HCT116 (cell line): ENCODE data around the gene UGT1A6. TPM values are rescaled to one million over a fixed set of nuclear protein-coding genes. Genes with fewer than 3 reads are reported as not detected.

Source experiments
- ATAC-seq: fragments of 200-7000 bp; cut with Tn5 transposase; 2 replicates; pipeline ENCODE4 v1.9.1; 2020; ENCODE audit warnings: mild to moderate bottlenecking, moderate library complexity
- BruUV-seq: library from RNA; stranded (reverse); fragments of 400-500 nt; replicated peaks from 2 replicates; lab custom pipeline; 2021; lab: Mats Ljungman, UMichigan
- CTCF ChIA-PET: fragments of 300-600 bp; sonication (Branson Sonifier 250); formaldehyde crosslinking; loops from one replicate; lab custom pipeline; 2021; ENCODE audit warnings: antibody characterized with exemption; lab: Charles Lee
- POLR2A ChIA-PET: fragments of 300-600, 350-600 bp; sonication (Branson Sonifier 250); formaldehyde crosslinking; loops from one replicate; lab custom pipeline; 2021; ENCODE audit warnings: antibody characterized with exemption; lab: Charles Lee
- RAD21 ChIA-PET, 2 experiments: fragments of 300-600 bp; sonication (Branson Sonifier 250); formaldehyde crosslinking; loops; one replicate each; lab custom pipeline; 2023; ENCODE audit warnings: low total read pairs in 2 of 2; ENCODE audit not compliant: uncharacterized antibody in 2 of 2, unreplicated experiment in 2 of 2, low non-redundant PET in 1 of 2; lab: Charles Lee
- DNase-seq: peaks from one replicate; pipeline ENCODE4 v3.0.0-alpha.2; 2010; ENCODE audit warnings: low read depth, low spot score
- H2AFZ ChIP-seq: fragments of 200-600 bp; shearing (Covaris generic), sonication (generic); 2 replicates; pipeline ENCODE4 v1.6.1; 2017; ENCODE audit warnings: low read depth, mixed run types, mixed read lengths, antibody characterized with exemption, low read length; ENCODE audit not compliant: poor library complexity, severe bottlenecking
- H3K27ac ChIP-seq: 2 replicates; pipeline ENCODE4 v1.5.1; 2012; ENCODE audit warnings: low read depth, low read length
- H3K27me3 ChIP-seq: fragments of 200-600 bp; sonication (generic); 2 replicates; pipeline ENCODE4 v1.6.1; 2016; ENCODE audit warnings: mixed run types, low read length, mixed read lengths; ENCODE audit not compliant: insufficient read depth
- H3K36me3 ChIP-seq, 2 experiments: fragments of 200-500 bp in 1 of 2; fragments of 200-600 bp in 1 of 2; sonication (Bioruptor generic) in 1 of 2; sonication (generic) in 1 of 2; 2 replicates each; pipeline versions ENCODE4 v1.5.1 to v1.6.1; 2014 to 2016; ENCODE audit warnings: low read length in 2 of 2, inconsistent platforms in 1 of 2, mixed read lengths in 1 of 2, mixed run types in 1 of 2; ENCODE audit not compliant: insufficient read depth in 2 of 2, control insufficient read depth in 1 of 2
- H3K4me1 ChIP-seq, 2 experiments: fragments of 200-600 bp in 1 of 2; sonication (generic) in 1 of 2; 2 replicates each; pipeline versions ENCODE4 v1.5.1 to v1.6.1; 2012 to 2017; ENCODE audit warnings: low read length in 2 of 2, inconsistent platforms in 1 of 2, mild to moderate bottlenecking in 1 of 2, mixed read lengths in 1 of 2, mixed run types in 1 of 2, moderate library complexity in 1 of 2; ENCODE audit not compliant: insufficient read depth in 2 of 2, control insufficient read depth in 1 of 2
- H3K4me2 ChIP-seq: fragments of 200-600 bp; sonication (generic); 2 replicates; pipeline ENCODE4 v1.6.1; 2017; ENCODE audit warnings: mixed run types, low read length, mixed read lengths
- H3K4me3 ChIP-seq, 2 experiments: fragments of 200-600 bp in 1 of 2; sonication (generic) in 1 of 2; replicated peaks in 1 of 2; 2 replicates each; pipeline ENCODE4 v1.5.1; 2011 to 2016; ENCODE audit warnings: low read length in 2 of 2, control low read depth in 1 of 2, low read depth in 1 of 2, mild to moderate bottlenecking in 1 of 2, mixed read lengths in 1 of 2, mixed run types in 1 of 2
- H3K79me2 ChIP-seq: fragments of 200-600 bp; sonication (generic); 2 replicates; pipeline ENCODE4 v1.6.1; 2017; ENCODE audit warnings: mild to moderate bottlenecking, mixed run types, low read length, moderate library complexity, mixed read lengths; ENCODE audit not compliant: insufficient read depth
- H3K9ac ChIP-seq: fragments of 200-600 bp; sonication (generic); 2 replicates; pipeline ENCODE4 v1.6.1; 2016; ENCODE audit warnings: low read length, mixed read lengths
- H3K9me2 ChIP-seq: fragments of 200-600 bp; sonication (generic), shearing (Covaris generic); 2 replicates; pipeline ENCODE4 v1.6.1; 2017; ENCODE audit warnings: mixed run types, mild to moderate bottlenecking, moderate library complexity; ENCODE audit not compliant: insufficient read depth
- H3K9me3 ChIP-seq, 2 experiments: fragments of 200-500 bp in 1 of 2; fragments of 200-600 bp in 1 of 2; sonication (Bioruptor generic) in 1 of 2; sonication (generic) in 1 of 2; 2 replicates each; pipeline ENCODE4 v1.6.1; 2014 to 2017; ENCODE audit warnings: low read length in 2 of 2, mixed read lengths in 2 of 2, inconsistent platforms in 1 of 2, low read depth in 1 of 2, mild to moderate bottlenecking in 1 of 2, mixed run types in 1 of 2, moderate library complexity in 1 of 2; ENCODE audit not compliant: control insufficient read depth in 1 of 2, insufficient read depth in 1 of 2
- H4K20me1 ChIP-seq: fragments of 200-600 bp; sonication (generic), shearing (Covaris generic); 2 replicates; pipeline ENCODE4 v1.6.1; 2017; ENCODE audit warnings: mixed run types, mild to moderate bottlenecking, moderate library complexity; ENCODE audit not compliant: insufficient read depth
- CEBPB ChIP-seq: IDR thresholded peaks from 2 replicates; pipeline ENCODE4 v1.6.1; 2012; ENCODE audit warnings: low read depth
- CTCF ChIP-seq, 3 experiments: fragments of 200-600 bp in 1 of 3; sonication (generic) in 1 of 3; IDR thresholded peaks in 2 of 3; conservative IDR thresholded peaks in 1 of 3; 2 replicates each; pipeline ENCODE4 v1.5.1; 2012 to 2017; ENCODE audit warnings: low read depth in 2 of 3, low read length in 2 of 3, antibody characterized with exemption in 1 of 3, borderline replicate concordance in 1 of 3, control low read depth in 1 of 3, mild to moderate bottlenecking in 1 of 3, mixed read lengths in 1 of 3, mixed run types in 1 of 3, moderate library complexity in 1 of 3; ENCODE audit not compliant: insufficient read depth in 1 of 3
- EGR1 ChIP-seq: IDR thresholded peaks from 2 replicates; pipeline ENCODE4 v1.6.1; 2012; ENCODE audit warnings: low read depth
- SRF ChIP-seq: IDR thresholded peaks from 2 replicates; pipeline ENCODE4 v1.6.1; 2012; ENCODE audit warnings: low read depth
- ZNF274 ChIP-seq: fragments of 200-500 bp; sonication (Bioruptor generic); IDR thresholded peaks from 2 replicates; pipeline ENCODE4 v1.6.1; 2014; ENCODE audit warnings: mild to moderate bottlenecking, low read depth, low read length, inconsistent platforms
- intact Hi-C: fragments of 100-400 bp; cut with micrococcal nuclease; formaldehyde crosslinking; loops from 2 replicates; pipeline ENCODE4 v1.10.0; 2022
- total RNA-seq: library from RNA; stranded (reverse); gene quantifications from one replicate; pipeline ENCODE4 v1.2.1, GENCODE V29; 2021; ENCODE audit not compliant: unreplicated experiment

UGT1A6 gene
- total RNA-seq, 1 experiment from 2014 or later, result not detected

- no peak for TF ChIP-seq CTCF (IDR thresholded peaks at IDR 0.05 in 2 of 3, conservative IDR thresholded peaks at IDR 0.05 in 1 of 3; ENCODE audit: borderline replicate concordance in 1 of 3, insufficient read depth in 1 of 3, low read depth in 2 of 3, low read length in 2 of 3)
- TF ChIP-seq SRF, result no peak
These were observed 109.6 kb downstream of the UGT1A6 start (continued) for GRCh38 chr2:233802132-233802815.

GRCh38 chr2:233803292-233803911 is 110.7 kb downstream of the UGT1A6 start:
- no TSS peak for BruUV-seq
- Histone ChIP-seq H3K9ac (no peak overlapping the region), H3K4me1 (peaks cover 5 to 9% of the 10 kb centered on the region in 2 experiments; a peak in 3 of 4 replicates), H3K9me2 (no peaks in the 10 kb centered on the region), H2AFZ (no peak overlapping the region), H3K36me3 (no peaks in the 10 kb centered on the region), H3K9me3 (no peaks in the 10 kb centered on the region), H3K4me2 (no peak overlapping the region), H3K79me2 (no peaks in the 10 kb centered on the region), H3K4me3 (no peak overlapping the region), H3K27me3 (no peaks in the 10 kb centered on the region), H3K27ac (no peak overlapping the region), H4K20me1 (no peaks in the 10 kb centered on the region)
- intact Hi-C loops, result no loop called here
- no peak for ATAC-seq
- ChIA-PET CTCF (no interaction called here), POLR2A (no interaction called here), RAD21 (no interaction called here)
- no peak for DNase-seq
- no peak for TF ChIP-seq SRF
- TF ChIP-seq CTCF (IDR thresholded peaks at IDR 0.05 in 2 of 3, conservative IDR thresholded peaks at IDR 0.05 in 1 of 3; ENCODE audit: borderline replicate concordance in 1 of 3, insufficient read depth in 1 of 3, low read depth in 2 of 3, low read length in 2 of 3), result no peak
- no peak for TF ChIP-seq ZNF274
- TF ChIP-seq CEBPB, result no peak
- TF ChIP-seq EGR1, result no peak
